Liver (tissue), 9 donors: ENCODE measurements around the gene PDILT. TPM values are rescaled to one million over a fixed set of nuclear protein-coding genes. Genes with fewer than 3 reads are reported as not detected.

Experiments used
- DNase-seq: peaks from one replicate; pipeline ENCODE4 v3.0.0-alpha.2; 2017; ENCODE audit warnings: low spot score
- H3K27ac ChIP-seq, 2 donors: one replicate each; pipeline ENCODE4 v1.7.0; 2013; ENCODE audit warnings: inconsistent platforms in 2 of 2, low read length in 2 of 2, control low read depth in 1 of 2, low read depth in 1 of 2, mild to moderate bottlenecking in 1 of 2
- H3K27me3 ChIP-seq, 4 donors: one replicate each; pipeline versions ENCODE4 v1.6.1 to v1.7.0; 2013; ENCODE audit warnings: low read length in 3 of 4, inconsistent platforms in 1 of 4, mild to moderate bottlenecking in 1 of 4, moderate library complexity in 1 of 4; ENCODE audit not compliant: control insufficient read depth in 4 of 4, insufficient read depth in 4 of 4
- H3K36me3 ChIP-seq, 4 donors: one replicate each; pipeline versions ENCODE4 v1.6.1 to v1.7.0; 2013; ENCODE audit warnings: low read length in 3 of 4, mild to moderate bottlenecking in 3 of 4, low read depth in 1 of 4, moderate library complexity in 1 of 4; ENCODE audit not compliant: control insufficient read depth in 4 of 4, insufficient read depth in 3 of 4
- H3K4me1 ChIP-seq, 4 donors: one replicate each; pipeline versions ENCODE4 v1.6.1 to v1.7.0; 2013; ENCODE audit warnings: low read length in 3 of 4, mild to moderate bottlenecking in 3 of 4, moderate library complexity in 1 of 4; ENCODE audit not compliant: control insufficient read depth in 4 of 4, insufficient read depth in 4 of 4
- H3K4me3 ChIP-seq, 3 donors: one replicate each; pipeline versions ENCODE4 v1.6.1 to v1.7.0; 2013; ENCODE audit warnings: low read length in 3 of 3, control low read depth in 1 of 3, low read depth in 1 of 3, mild to moderate bottlenecking in 1 of 3
- H3K9ac ChIP-seq, 2 donors: one replicate each; pipeline ENCODE4 v1.7.0; 2013; ENCODE audit warnings: low read length in 2 of 2, mild to moderate bottlenecking in 2 of 2, moderate library complexity in 2 of 2, control low read depth in 1 of 2, low read depth in 1 of 2
- H3K9me3 ChIP-seq, 4 donors: one replicate each; pipeline versions ENCODE4 v1.6.1 to v1.7.0; 2013; ENCODE audit warnings: low read length in 3 of 4; ENCODE audit not compliant: control insufficient read depth in 4 of 4
- ATF3 ChIP-seq: IDR thresholded peaks from 2 replicates; pipeline ENCODE4 v1.6.1; 2016; ENCODE audit warnings: antibody characterized with exemption
- FOXA1 ChIP-seq: IDR thresholded peaks from 2 replicates; pipeline ENCODE4 v1.6.1; 2016; ENCODE audit warnings: antibody characterized with exemption
- FOXA2 ChIP-seq: IDR thresholded peaks from 2 replicates; pipeline ENCODE4 v1.6.1; 2016; ENCODE audit warnings: antibody characterized with exemption
- GABPA ChIP-seq, 2 donors: IDR thresholded peaks in 1 of 2; conservative IDR thresholded peaks in 1 of 2; 2 replicates each; pipeline ENCODE4 v1.6.1; 2016; ENCODE audit warnings: antibody characterized with exemption in 2 of 2, mild to moderate bottlenecking in 1 of 2, moderate library complexity in 1 of 2
- HNF4A ChIP-seq, 2 donors: conservative IDR thresholded peaks; 2 replicates each; pipeline ENCODE4 v1.6.1; 2016; ENCODE audit warnings: antibody characterized with exemption in 2 of 2, mild to moderate bottlenecking in 2 of 2
- HNF4G ChIP-seq: IDR thresholded peaks from 2 replicates; pipeline ENCODE4 v1.6.1; 2016; ENCODE audit warnings: antibody characterized with exemption
- JUND ChIP-seq, 2 donors: IDR thresholded peaks; 2 replicates each; pipeline ENCODE4 v1.6.1; 2016; ENCODE audit warnings: antibody characterized with exemption in 2 of 2
- RAD21 ChIP-seq, 2 donors: IDR thresholded peaks; 2 replicates each; pipeline ENCODE4 v1.6.1; 2016; ENCODE audit warnings: antibody characterized with exemption in 2 of 2, mild to moderate bottlenecking in 2 of 2
- RXRA ChIP-seq, 2 donors: IDR thresholded peaks; 2 replicates each; pipeline ENCODE4 v1.6.1; 2017 to 2018; ENCODE audit warnings: antibody characterized with exemption in 2 of 2, mild to moderate bottlenecking in 1 of 2
- SP1 ChIP-seq: IDR thresholded peaks from 2 replicates; pipeline ENCODE4 v1.6.1; 2018; ENCODE audit warnings: antibody characterized with exemption, mild to moderate bottlenecking
- TAF1 ChIP-seq: conservative IDR thresholded peaks from 2 replicates; pipeline ENCODE4 v1.6.1; 2016; ENCODE audit warnings: antibody characterized with exemption, mild to moderate bottlenecking
- YY1 ChIP-seq: IDR thresholded peaks from 2 replicates; pipeline ENCODE4 v1.6.1; 2016; ENCODE audit warnings: antibody characterized with exemption, mild to moderate bottlenecking
- ZBTB33 ChIP-seq: IDR thresholded peaks from 2 replicates; pipeline ENCODE4 v1.6.1; 2016; ENCODE audit warnings: antibody characterized with exemption
- WGBS: extraction: QIAGEN DNeasy Blood & Tissue Kit; methylation state at CpG from one replicate; pipeline ENCODE4 v1.1.7; 2013; 5-methylcytosine and 5-hydroxymethylcytosine counted together
- polyA plus RNA-seq, 2 donors: library from polyadenylated mRNA; stranded (reverse) in 1 of 2; unstranded in 1 of 2; fragments of 200-250 nt in 1 of 2; fragments of >200 nt in 1 of 2; fragmentation: Nextera tagmentation in 1 of 2; extraction: Ambion mirVana in 1 of 2; gene quantifications; one replicate each; pipeline versions ENCODE4 v1.2.1 to v1.2.3, GENCODE V29; 2013 to 2015
- total RNA-seq, 2 donors: library from RNA; depleted of rRNA; stranded (reverse); fragments of >200 nt; gene quantifications; one replicate each; pipeline ENCODE4 v1.2.3, GENCODE V29; 2014
- TF ChIP-seq, protein P1 (sequence below): fragments of 150-350 bp; IDR thresholded peaks from 2 replicates; pipeline ENCODE4 v1.5.1; 2017; ENCODE audit warnings: improper control_type of control experiment, low read depth, low read length; ENCODE audit not compliant: missing input control
- TF ChIP-seq, protein P2 (sequence below): IDR thresholded peaks from 2 replicates; pipeline ENCODE4 v1.6.1; 2016; ENCODE audit warnings: antibody characterized with exemption, mild to moderate bottlenecking
- donor health status: healthy.
- donor health status: healthy.
- donor health status: healthy.
- donor health status: healthy.
- donor health status: healthy.

Gene PDILT
- total and polyA plus RNA-seq, 4 donors, result not detected

GRCh38 chr16:20411055-20411454 lies 6.5 kb upstream of the PDILT start:
- peak overlapping the region in 1 of 2 donors; percentile 2 for H3K27ac ChIP-seq
- no peaks in the 10 kb centered on the region for H3K27me3 ChIP-seq
- TF ChIP-seq, protein P1, sequence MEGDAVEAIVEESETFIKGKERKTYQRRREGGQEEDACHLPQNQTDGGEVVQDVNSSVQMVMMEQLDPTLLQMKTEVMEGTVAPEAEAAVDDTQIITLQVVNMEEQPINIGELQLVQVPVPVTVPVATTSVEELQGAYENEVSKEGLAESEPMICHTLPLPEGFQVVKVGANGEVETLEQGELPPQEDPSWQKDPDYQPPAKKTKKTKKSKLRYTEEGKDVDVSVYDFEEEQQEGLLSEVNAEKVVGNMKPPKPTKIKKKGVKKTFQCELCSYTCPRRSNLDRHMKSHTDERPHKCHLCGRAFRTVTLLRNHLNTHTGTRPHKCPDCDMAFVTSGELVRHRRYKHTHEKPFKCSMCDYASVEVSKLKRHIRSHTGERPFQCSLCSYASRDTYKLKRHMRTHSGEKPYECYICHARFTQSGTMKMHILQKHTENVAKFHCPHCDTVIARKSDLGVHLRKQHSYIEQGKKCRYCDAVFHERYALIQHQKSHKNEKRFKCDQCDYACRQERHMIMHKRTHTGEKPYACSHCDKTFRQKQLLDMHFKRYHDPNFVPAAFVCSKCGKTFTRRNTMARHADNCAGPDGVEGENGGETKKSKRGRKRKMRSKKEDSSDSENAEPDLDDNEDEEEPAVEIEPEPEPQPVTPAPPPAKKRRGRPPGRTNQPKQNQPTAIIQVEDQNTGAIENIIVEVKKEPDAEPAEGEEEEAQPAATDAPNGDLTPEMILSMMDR, result no peak
- no peak for TF ChIP-seq TAF1
- TF ChIP-seq ATF3, result no peak
- peak; percentile 34 for TF ChIP-seq SP1
- TF ChIP-seq RXRA (IDR thresholded peaks at IDR 0.05), result peak; percentile 64 to 78
- TF ChIP-seq HNF4A (conservative IDR thresholded peaks at IDR 0.05), result peak; percentile 46 to 69
- peak in 1 of 2 donors; percentile 11 for TF ChIP-seq RAD21 (IDR thresholded peaks at IDR 0.05)
- TF ChIP-seq YY1, result no peak
- TF ChIP-seq FOXA1, result no peak
- TF ChIP-seq GABPA (IDR thresholded peaks at IDR 0.05 in 1 of 2, conservative IDR thresholded peaks at IDR 0.05 in 1 of 2), result no peak
- TF ChIP-seq HNF4G, result no peak
- peaks cover 4 to 15% (median 11%) of the 10 kb centered on the region in 4 donors for H3K4me1 ChIP-seq
- WGBS, result 35% methylated on average over 2 of the region's 2 CpGs
- no peak for DNase-seq
- H3K9me3 ChIP-seq, result no peaks in the 10 kb centered on the region
- H3K4me3 ChIP-seq, result no peak overlapping the region
- peak overlapping the region in 1 of 2 donors; percentile 61 for H3K9ac ChIP-seq
- no peaks in the 10 kb centered on the region for H3K36me3 ChIP-seq

- Histone ChIP-seq H3K9ac (peak overlapping the region; percentile 72 to 89), H3K4me3 (peak overlapping the region; percentile 56 to 66 (median 56)), H3K27ac (peak overlapping the region; percentile 89 to 94), H3K27me3 (no peaks in the 10 kb centered on the region), H3K4me1 (peaks cover 4 to 15% (median 11%) of the 10 kb centered on the region in 4 donors), H3K36me3 (no peaks in the 10 kb centered on the region), H3K9me3 (no peaks in the 10 kb centered on the region)
- DNase-seq, result no peak
- peak in 1 of 2 donors; percentile 53 for TF ChIP-seq JUND (IDR thresholded peaks at IDR 0.05)
- TF ChIP-seq TAF1, result no peak
- 35% methylated on average over 6 of the region's 6 CpGs for WGBS
These were observed 5.7 kb upstream of the PDILT start for GRCh38 chr16:20410121-20410723.

DNA sequence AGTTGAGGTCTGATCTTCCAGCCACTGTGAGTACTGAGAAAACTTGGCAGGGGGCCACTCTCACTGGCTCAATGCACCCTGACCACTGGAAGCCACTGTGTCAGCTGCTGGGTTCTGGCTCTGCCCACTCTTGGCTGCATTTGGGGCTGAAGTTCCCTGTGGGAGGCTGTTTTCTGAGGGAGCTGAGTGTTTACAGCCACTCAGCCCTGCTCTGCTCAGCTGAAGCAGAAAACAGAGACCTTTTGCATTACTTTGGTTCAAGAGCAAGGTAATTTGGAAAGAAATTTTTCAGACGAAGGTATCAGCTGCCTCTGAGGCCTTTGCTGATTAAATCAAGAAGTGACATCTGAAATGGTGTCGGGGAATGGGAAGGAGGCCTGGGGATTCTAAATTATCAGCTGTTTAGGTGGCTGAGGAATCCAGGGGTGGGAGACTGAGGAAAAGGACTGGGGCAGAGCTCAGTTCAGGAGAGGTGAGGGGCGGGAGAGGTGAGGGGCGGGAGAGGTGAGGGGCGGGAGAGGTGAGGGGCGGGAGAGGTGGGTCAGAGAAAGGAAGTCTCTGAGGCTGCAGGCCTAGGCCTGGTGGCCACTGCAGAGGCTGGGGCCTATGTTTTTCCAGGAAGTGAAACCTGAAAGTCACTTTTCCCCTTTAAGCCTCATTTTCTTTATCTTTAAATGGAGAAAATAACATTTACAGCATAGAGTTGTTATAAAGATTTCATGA lies 5.0 kb upstream of the PDILT start, which contains the start of gene ACSM5:
TSS of gene ACSM5 (plus strand) at position 137 of the 723 bp plus-strand sequence. CDS start 1,951 bp downstream, outside the sequence.
- peak within 1 kb of the TSS; percentile 89 to 94 for H3K27ac ChIP-seq
- peak within 1 kb of the TSS; percentile 72 to 95 for H3K9ac ChIP-seq
- H3K4me1 ChIP-seq, result peaks cover 4 to 15% (median 11%) of the 10 kb centered on the region in 4 donors
- H3K36me3 ChIP-seq, result no peaks in the 10 kb centered on the region
- peak; percentile 52 for DNase-seq
- H3K27me3 ChIP-seq, result no peaks in the 10 kb centered on the region
- peak within 1 kb of the TSS; percentile 56 to 88 (median 66) for H3K4me3 ChIP-seq
- WGBS, result 39% methylated on average over 6 of the region's 6 CpGs
- H3K9me3 ChIP-seq, result no peaks in the 10 kb centered on the region
- TF ChIP-seq FOXA1, result peak; percentile 56
- TF ChIP-seq RAD21 (IDR thresholded peaks at IDR 0.05), result peak; percentile 45 to 59
- TF ChIP-seq, protein P1, result no peak
- peak; percentile 17 for TF ChIP-seq FOXA2
- TF ChIP-seq HNF4G, result peak; percentile 53
- TF ChIP-seq TAF1, result peak; percentile 100
- peak; percentile 24 to 42 for TF ChIP-seq JUND (IDR thresholded peaks at IDR 0.05)
- TF ChIP-seq ZBTB33, result peak; percentile 31
- TF ChIP-seq, protein P2, sequence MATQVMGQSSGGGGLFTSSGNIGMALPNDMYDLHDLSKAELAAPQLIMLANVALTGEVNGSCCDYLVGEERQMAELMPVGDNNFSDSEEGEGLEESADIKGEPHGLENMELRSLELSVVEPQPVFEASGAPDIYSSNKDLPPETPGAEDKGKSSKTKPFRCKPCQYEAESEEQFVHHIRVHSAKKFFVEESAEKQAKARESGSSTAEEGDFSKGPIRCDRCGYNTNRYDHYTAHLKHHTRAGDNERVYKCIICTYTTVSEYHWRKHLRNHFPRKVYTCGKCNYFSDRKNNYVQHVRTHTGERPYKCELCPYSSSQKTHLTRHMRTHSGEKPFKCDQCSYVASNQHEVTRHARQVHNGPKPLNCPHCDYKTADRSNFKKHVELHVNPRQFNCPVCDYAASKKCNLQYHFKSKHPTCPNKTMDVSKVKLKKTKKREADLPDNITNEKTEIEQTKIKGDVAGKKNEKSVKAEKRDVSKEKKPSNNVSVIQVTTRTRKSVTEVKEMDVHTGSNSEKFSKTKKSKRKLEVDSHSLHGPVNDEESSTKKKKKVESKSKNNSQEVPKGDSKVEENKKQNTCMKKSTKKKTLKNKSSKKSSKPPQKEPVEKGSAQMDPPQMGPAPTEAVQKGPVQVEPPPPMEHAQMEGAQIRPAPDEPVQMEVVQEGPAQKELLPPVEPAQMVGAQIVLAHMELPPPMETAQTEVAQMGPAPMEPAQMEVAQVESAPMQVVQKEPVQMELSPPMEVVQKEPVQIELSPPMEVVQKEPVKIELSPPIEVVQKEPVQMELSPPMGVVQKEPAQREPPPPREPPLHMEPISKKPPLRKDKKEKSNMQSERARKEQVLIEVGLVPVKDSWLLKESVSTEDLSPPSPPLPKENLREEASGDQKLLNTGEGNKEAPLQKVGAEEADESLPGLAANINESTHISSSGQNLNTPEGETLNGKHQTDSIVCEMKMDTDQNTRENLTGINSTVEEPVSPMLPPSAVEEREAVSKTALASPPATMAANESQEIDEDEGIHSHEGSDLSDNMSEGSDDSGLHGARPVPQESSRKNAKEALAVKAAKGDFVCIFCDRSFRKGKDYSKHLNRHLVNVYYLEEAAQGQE, result peak; percentile 95
- TF ChIP-seq HNF4A (conservative IDR thresholded peaks at IDR 0.05), result peak; percentile 78 to 82
